ENCODE data around the gene VWA7.

DNA sequence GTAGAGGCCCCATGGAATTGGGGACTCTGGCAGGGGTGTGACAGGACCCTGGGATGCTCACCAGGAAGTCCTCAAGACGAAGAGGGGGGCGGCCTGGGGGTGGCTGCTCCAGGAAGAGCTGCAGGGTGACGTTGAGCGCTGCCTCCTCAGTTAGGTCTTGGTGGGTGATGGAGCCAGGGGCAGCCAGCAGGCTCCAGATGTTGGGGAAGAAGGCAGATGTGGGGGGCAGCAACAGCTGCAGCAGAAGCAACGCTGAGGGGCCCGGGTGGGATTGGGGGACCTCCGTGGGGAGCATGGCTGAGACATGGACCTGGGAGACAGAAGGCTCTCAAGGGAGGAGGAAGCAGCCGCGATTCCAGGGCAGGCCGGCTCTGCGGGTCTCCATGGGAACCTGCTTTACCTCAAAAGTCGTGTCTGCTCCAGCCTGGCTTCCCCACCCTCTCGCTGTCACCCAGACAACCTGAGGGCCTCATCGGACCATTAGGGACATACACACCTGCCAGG is 591 bp downstream of the VWA7 start:
- TF ChIP-seq POLR2AphosphoS5 (IDR thresholded peaks at IDR 0.05; ENCODE audit: low read depth, low read length): no peak
- no peak for TF ChIP-seq SIN3A (IDR thresholded peaks at IDR 0.05; ENCODE audit: borderline replicate concordance, insufficient read depth, low read length)
- TF ChIP-seq, protein P1, sequence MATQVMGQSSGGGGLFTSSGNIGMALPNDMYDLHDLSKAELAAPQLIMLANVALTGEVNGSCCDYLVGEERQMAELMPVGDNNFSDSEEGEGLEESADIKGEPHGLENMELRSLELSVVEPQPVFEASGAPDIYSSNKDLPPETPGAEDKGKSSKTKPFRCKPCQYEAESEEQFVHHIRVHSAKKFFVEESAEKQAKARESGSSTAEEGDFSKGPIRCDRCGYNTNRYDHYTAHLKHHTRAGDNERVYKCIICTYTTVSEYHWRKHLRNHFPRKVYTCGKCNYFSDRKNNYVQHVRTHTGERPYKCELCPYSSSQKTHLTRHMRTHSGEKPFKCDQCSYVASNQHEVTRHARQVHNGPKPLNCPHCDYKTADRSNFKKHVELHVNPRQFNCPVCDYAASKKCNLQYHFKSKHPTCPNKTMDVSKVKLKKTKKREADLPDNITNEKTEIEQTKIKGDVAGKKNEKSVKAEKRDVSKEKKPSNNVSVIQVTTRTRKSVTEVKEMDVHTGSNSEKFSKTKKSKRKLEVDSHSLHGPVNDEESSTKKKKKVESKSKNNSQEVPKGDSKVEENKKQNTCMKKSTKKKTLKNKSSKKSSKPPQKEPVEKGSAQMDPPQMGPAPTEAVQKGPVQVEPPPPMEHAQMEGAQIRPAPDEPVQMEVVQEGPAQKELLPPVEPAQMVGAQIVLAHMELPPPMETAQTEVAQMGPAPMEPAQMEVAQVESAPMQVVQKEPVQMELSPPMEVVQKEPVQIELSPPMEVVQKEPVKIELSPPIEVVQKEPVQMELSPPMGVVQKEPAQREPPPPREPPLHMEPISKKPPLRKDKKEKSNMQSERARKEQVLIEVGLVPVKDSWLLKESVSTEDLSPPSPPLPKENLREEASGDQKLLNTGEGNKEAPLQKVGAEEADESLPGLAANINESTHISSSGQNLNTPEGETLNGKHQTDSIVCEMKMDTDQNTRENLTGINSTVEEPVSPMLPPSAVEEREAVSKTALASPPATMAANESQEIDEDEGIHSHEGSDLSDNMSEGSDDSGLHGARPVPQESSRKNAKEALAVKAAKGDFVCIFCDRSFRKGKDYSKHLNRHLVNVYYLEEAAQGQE (IDR thresholded peaks at IDR 0.05; ENCODE audit: insufficient read depth in 1 of 2, low read depth in 2 of 2, low read length in 2 of 2): no peak
- no peak for TF ChIP-seq TAF1 (IDR thresholded peaks at IDR 0.05; ENCODE audit: borderline replicate concordance, insufficient read depth, low read length)

All from PFSK-1 (cell line).